Stimulated activated CD8-positive, alpha-beta memory T cell treated with anti-CD3 and anti-CD28 coated beads, Interleukin-15, amount 100 ng/mL, for 4 hours (primary cell): ENCODE data around the gene PRAMEF26.
"Not testable (repeated sequence)": the region's sequence is repeated elsewhere in the genome, so short reads cannot be mapped to it uniquely, and the experiment has no call there.

Source experiments
- DNase-seq, 2 donors: peaks; one replicate each; pipeline ENCODE4 v3.0.0-alpha.2; 2020; ENCODE audit warnings: low read depth in 2 of 2

PRAMEF26 gene

DNA sequence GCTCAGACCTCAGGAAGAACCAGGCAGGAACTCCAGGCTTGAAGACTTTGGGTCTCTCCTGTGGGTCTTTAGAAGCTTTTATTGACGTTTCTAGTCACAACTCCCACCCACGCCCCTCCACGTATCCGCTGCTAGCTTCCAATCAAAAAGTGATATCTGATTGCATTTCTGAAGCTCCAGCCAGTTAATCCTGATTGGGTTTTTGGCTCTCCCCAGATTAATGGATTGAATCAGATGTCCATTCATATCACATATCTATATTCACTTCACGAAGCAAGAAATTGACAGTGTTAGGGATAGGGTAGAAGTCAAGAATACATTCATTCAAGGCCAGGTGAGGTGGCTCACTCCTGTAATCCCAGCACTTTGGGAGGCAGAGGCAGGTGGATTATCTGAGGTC is at the start of gene PRAMEF26:
Gene PRAMEF26, minus strand, starts transcription at position 101 of the 400 bp plus-strand sequence. CDS start 2,914 bp downstream, outside the sequence.
- DNase-seq: not testable (repeated sequence)

DNA sequence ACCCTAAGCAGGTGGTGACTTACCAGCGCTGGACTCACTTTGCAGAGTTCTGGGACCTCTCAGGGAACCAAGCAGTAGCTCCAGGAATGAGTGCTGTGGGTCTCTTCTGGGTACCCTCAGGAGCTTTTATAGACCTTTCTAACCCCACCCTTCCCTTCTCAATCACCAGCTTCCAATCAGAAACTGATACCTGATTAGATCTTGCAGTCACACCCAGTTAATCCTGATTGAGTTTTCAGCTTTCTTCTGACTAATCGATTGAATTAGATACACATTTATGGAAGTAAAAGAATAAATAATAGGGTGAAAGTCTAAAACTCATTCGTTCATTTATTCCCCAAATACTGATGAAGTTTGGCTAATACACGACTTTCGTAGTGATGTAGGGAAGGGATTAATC is 45.5 kb upstream of the PRAMEF26 start, which contains the start of gene PRAMEF13:
Gene PRAMEF13, minus strand, starts transcription at position 101 of the 400 bp plus-strand sequence. CDS start 1,820 bp downstream, outside the sequence.
- not testable (repeated sequence) for DNase-seq

DNA sequence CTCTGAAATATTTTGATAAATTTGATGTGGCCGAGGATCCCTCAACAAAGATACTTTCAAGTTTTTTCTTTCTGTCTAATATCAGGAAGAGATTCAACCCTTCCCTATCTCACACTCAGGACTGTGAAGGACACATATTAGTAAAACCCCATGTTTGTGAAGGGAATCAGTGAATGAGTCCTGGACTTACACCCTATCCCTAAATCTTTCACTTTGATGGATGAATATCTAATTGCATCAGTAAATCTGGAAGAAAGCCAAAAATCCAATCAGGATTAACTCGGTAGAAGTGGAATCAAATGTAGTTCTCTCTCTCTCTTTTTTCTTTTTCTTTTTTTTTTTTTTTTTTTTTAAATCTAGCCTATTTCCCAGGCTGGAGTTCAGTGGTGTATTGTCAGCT is 15.7 kb upstream of the PRAMEF26 start, which contains the start of gene PRAMEF9:
Gene PRAMEF9, plus strand, starts transcription at position 301 of the 400 bp plus-strand sequence. CDS start 3,433 bp downstream, outside the sequence.
- not testable (repeated sequence) for DNase-seq

DNA sequence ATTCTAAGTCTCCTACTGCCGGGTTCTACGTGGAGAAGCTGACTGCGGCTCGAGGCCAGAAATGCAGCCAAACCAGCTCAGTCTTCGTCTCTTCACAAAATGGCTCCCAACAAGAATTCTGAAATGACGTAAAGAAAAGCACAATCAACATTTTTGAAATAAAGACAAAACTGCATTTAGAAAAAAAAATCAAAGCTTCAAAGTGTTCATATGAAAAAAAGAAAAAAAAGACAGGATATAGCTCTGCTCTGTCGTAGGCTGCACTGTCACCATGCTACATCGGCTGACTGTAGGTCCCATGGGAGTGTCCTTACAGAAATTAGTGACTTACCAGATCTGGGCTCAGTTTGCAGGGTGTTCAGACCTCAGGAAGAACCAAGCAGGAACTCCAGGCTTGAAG is 9.7 kb upstream of the PRAMEF26 start, which contains the start of gene HNRNPCL4:
Gene HNRNPCL4, minus strand, starts transcription at position 101 of the 400 bp plus-strand sequence. CDS start 164 bp downstream, outside the sequence.
- not testable (repeated sequence) for DNase-seq

DNA sequence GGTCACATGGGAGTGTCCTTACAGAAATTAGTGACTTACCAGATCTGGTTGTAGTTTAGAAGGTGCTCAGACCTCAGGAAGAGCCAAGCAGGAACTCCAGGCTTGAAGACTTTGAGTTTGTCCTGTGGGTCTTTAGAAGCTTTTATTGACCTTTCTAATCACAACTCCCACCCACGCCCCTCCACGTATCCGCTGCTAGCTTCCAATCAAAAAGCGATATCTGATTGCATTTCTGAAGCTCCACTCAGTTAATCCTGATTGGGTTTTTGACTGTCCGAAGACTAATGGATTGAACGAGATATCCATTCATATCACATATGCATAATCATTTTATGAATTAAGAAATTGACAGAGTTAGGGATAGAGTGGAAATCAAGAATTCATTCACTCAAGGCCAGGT is 39.1 kb downstream of the PRAMEF26 start, which contains the start of gene HNRNPCL2:
Gene HNRNPCL2, minus strand, starts transcription at position 101 of the 400 bp plus-strand sequence. CDS start 454 bp downstream, outside the sequence.
- not testable (repeated sequence) for DNase-seq
